GM12874 (cell line): ENCODE measurements around the gene KCNH1.

ENCODE experiments used
- TF ChIP-seq, protein P1 (sequence below): IDR thresholded peaks from 2 replicates; pipeline ENCODE4 v1.5.1; 2011; ENCODE audit warnings: low read depth, mild to moderate bottlenecking, control low read depth, low read length, moderate library complexity; ENCODE audit not compliant: insufficient read depth

KCNH1 gene

DNA sequence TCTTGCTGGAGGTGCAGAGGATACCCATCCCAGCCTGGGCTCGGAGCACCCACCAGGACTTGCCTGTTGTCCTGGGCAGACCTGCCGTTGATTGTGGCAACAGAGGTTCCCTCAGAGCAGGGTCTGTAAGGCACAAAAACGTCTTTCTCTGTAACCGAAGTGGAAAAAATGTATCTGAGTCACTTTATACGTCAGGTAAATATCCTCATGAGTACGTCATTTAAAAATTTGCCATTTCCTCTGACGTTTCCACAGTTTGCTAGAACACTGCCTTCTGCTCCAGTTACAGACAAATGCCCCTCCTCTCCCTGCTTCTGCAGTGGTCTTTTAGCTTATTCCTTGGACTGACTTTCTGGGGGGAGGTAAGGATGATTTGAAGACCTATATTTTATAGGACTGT lies 478.4 kb downstream of the KCNH1 start:
- TF ChIP-seq, protein P1, sequence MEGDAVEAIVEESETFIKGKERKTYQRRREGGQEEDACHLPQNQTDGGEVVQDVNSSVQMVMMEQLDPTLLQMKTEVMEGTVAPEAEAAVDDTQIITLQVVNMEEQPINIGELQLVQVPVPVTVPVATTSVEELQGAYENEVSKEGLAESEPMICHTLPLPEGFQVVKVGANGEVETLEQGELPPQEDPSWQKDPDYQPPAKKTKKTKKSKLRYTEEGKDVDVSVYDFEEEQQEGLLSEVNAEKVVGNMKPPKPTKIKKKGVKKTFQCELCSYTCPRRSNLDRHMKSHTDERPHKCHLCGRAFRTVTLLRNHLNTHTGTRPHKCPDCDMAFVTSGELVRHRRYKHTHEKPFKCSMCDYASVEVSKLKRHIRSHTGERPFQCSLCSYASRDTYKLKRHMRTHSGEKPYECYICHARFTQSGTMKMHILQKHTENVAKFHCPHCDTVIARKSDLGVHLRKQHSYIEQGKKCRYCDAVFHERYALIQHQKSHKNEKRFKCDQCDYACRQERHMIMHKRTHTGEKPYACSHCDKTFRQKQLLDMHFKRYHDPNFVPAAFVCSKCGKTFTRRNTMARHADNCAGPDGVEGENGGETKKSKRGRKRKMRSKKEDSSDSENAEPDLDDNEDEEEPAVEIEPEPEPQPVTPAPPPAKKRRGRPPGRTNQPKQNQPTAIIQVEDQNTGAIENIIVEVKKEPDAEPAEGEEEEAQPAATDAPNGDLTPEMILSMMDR, result no peak

DNA sequence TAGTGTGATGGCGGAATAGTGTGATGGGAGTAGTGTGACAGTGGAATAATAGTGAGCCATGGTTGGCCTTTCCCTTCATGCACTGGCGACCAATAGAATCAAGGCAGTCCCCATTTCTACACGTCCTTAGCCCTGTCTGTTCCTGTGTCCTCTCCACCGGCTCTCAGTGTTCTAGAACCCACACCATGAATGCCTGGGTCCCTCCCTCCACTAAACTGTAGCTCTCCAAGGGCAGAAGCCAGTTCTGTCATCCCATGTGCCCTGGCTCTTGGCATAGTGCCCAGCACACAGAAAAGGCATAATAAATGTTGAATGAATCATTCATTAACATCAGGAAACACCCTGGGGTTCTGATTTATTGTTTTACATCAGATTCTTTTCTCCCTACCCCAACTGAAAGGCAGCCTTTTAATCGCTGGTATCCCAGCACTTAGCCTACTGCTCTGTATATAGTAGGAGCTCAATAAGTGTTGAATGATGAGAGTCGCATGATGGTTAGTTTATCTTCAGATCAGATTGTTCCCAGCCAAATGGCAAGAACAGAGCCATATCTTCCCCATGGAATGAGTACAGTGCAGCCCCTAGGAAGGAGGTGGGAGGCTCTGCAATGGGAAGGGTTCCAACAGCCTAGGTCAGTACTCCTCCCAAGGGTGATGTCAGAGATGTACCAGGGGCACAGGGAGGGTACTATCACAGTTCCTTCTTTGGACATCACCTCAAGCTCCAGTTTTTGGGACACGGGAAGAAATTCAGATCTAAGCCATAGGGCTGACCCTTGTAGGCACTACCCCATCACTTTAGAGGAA lies 479.6 kb downstream of the KCNH1 start:
- TF ChIP-seq, protein P1, result no peak

DNA sequence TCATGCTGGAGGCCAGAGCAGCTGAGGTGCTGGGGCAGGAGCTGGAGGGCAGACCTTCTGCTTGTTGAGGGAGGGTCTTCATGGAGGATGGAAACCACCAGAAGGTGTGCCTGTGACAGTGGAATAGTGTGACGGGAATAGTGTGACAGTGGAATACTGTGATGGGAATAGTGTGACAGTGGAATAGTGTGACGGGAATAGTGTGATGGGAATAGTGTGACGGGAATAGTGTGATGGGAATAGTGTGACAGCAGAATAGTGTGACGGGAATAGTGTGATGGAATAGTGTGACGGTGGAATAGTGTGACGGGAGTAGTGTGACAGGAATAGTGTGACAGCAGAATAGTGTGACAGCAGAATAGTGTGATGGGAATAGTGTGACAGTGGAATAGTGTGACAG lies 480.2 kb downstream of the KCNH1 start:
- TF ChIP-seq, protein P1, result no peak

DNA sequence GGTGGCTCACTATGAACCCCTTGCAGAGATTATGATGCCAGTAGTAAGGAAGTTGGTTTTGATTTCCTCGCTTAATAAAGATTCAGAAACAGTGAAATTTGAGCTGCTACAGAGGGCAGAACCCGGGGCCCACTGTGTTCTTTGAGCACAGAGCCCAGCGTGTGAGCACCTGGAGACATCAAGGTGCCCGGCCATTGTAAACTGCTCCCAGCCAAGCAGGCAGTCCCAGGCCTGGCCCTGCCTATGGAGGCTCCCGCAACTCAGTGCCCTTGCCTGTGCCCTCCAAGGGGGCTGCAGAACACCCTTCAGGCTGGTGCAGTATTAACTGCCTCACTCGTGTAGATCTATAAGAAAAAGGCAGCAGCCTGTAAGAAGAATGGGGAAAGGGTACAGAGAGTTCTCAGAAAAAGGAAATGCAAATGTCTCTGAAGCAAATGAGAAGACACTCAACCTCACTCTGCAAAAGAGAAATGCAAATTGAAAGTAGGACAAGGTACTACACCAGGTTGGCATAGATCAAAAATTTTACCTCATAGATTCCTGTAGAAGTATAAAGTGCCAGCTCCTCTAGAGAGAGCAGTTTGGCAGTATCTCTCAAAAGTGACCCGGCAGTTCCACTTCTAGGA lies 481.5 kb downstream of the KCNH1 start:
- TF ChIP-seq, protein P1, result no peak

DNA sequence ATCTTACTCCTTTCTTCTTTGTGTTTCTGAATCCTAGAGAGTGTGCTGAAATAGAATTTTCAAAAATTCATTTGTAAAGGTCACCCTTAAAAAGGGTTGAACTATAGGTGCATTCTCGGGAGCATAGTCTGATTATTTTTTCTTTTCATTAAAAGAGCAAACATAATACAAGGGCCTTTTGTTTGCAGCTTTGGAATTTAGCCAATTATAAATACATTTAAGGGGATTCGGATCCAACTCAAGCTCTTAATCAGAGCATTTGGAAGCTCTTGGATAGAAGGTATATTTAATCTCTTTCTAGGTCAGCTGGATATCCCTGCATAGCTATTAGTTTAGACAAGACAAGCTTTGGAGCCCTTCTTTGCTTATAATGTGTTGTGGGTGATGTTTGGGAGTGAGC lies 483.5 kb downstream of the KCNH1 start:
- TF ChIP-seq, protein P1, result no peak

DNA sequence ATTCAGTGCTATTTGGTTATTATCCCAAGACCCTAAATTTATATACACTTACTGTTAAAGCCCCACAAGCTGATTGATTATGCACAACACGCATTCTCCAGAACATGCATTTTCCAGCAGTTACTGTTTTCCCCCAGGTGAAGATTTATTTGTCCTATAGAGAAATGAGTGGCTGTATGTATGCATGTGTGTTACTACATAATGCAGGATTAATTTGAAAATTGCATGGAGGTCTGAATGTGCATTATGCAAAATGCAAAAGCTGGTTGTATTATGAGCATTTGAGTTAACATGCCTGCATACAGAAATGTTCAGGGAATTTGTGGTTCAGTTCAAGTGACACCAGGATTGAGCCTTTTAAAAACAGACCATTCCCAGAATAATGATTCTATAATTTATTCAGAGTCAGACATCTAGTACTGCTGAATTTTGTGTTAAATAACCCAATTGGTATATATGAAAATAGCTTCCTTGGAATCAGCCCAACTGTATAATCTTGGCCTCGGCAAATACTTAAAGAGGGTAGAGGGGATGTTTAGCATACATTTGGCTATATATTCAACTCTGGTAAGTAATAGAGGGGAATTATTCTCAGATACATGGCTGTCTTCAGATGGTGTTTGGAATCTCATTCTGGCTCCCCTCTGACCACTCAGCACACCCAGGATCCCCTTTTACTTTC lies 485.2 kb downstream of the KCNH1 start:
- TF ChIP-seq, protein P1, result no peak
